Stimulated activated CD4-positive, alpha-beta T cell treated with anti-CD3 and anti-CD28 coated beads, TNF-alpha, amount 100 ng/mL, for 48 hours (primary cell): ENCODE results near the gene CYP2B6.
"Not testable (repeated sequence)": the region's sequence is repeated elsewhere in the genome, so short reads cannot be mapped to it uniquely, and the experiment has no call there.

Experiments used
- DNase-seq, 3 donors: peaks; one replicate each; pipeline ENCODE4 v3.0.0-alpha.2; 2020; ENCODE audit warnings: low read depth in 3 of 3

The CYP2B6 gene

DNA sequence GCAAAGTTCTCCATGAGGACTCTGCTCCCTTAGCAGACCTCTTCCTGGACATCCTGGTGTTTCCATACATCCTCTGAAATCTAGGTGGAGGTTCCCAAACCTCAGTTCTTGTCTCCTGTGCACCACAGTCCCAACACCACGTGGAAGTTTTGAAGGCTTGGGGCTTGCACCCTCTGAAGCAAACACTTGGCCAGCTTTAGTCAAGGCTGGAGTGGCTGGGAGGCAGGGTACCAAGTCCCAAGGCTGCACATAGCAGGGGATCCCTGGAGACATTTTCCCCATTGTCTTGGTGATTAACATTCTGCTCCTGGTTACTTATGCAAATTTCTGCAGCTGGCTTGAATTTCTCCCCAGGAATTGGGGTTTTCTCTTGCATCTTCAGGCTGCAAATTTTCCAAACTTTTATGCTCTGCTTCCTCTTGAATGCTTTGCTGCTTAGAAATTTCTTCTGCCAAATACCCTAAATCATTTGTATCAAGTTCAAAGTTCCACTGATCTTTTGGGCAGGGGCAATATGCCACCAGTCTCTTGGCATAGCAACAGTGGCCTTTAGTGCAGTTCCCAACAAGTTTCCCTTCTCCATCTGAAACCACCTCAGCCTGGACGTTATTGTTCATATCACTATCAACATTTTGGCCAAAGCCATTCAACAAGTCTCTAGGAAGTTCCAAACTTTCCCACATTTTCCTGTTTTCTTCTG, 10.2 kb upstream of the CYP2B6 start:
- DNase-seq: not testable (repeated sequence)

DNA sequence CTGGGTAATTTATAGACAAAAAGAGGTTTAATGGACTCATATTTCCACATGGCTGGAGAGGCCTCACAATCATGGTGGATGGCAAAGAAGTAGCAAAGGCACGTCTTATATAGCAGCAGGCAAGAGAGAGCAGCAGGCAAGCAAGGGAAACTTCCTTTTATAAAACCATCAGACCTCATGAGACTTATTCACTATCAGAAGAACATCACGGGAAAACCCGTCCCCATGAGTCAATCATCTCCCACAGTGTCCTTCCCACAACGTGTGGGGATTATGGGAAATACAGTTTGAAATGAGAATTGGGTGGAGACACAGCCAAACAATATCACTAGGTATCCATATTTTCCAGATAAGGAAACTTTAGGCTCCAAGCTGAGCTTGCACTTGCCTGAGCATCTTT, 9.5 kb upstream of the CYP2B6 start:
- no peak for DNase-seq

GRCh38 chr19:40982594-40983101, 8.4 kb upstream of the CYP2B6 start:
- DNase-seq: no peak

- no peak for DNase-seq
Measured at GRCh38 chr19:40989453-40989852, 1.6 kb upstream of the CYP2B6 start.

GRCh38 chr19:40995355-40995754, 4.3 kb downstream of the CYP2B6 start:
- DNase-seq: no peak

DNA sequence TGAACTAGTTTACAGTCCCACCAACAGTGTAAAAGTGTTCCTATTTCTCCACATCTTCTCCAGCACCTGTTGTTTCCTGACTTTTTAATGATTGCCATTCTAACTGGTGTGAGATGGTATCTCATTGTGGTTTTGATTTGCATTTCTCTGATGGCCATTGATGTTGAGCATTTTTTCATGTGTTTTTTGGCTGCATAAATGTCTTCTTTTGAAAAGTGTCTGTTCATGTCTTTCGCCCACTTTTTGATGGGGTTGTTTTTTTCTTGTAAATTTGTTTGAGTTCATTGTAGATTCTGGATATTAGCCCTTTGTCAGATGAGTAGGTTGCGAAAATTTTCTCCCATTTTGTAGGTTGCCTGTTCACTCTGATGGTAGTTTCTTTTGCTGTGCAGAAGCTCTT, 7.9 kb downstream of the CYP2B6 start:
- not testable (repeated sequence) for DNase-seq

- DNase-seq: no peak
Measured at GRCh38 chr19:41000310-41000737, 9.2 kb downstream of the CYP2B6 start.

DNA sequence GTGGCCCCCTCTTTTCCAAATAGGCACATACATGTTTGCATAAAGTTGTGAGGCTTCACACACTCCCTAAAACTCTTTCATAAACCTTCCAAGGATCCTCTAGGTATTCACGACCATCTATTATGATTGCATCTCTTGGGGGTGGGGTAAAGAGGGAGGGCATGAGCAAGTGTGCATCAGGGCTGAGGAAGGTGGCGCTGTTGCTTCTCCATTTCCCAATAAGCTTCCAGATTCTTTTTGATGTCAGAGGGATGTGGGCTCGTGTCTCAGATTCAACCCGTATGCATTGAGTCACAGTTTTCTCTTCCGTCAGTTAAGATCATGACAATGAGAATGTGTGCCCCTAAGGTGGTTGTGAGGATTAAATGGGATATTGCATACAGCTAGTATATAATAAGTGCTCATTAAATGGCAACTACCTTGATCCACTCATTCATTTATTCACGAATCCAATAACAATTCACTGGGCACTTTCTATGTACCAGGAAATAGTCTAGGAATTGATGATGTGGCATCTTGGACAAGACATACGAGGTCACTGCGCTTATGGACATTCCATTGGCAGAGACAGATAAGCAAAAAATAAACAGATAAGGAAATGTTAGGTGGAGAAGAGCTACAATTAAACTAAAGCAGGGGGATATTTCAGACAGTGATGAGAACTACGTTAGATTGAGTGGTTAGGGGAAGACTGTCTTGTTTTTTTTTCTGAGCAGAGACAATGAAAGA, 10.3 kb downstream of the CYP2B6 start:
- no peak for DNase-seq

DNA sequence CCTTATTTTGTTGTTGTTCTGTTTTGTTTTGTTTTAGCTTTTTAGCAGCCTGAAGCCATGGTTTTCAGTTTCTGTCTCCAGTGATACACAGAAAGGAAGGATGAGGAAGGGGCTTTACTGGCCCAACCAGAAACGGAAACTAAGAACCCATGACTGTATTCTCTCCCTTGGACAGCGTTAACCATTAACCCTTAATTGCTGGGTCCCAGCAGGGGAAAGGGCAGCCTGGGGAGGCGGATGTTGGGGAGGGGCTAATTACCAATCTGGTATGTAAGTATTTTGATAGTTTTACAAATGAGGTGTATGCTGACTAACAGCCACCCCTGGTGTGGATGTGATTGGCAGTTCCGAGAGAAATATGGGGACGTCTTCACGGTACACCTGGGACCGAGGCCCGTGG, 12.6 kb downstream of the CYP2B6 start:
- DNase-seq: not testable (repeated sequence)

GRCh38 chr19:41009700-41010235, 18.7 kb downstream of the CYP2B6 start:
- DNase-seq: no peak

DNA sequence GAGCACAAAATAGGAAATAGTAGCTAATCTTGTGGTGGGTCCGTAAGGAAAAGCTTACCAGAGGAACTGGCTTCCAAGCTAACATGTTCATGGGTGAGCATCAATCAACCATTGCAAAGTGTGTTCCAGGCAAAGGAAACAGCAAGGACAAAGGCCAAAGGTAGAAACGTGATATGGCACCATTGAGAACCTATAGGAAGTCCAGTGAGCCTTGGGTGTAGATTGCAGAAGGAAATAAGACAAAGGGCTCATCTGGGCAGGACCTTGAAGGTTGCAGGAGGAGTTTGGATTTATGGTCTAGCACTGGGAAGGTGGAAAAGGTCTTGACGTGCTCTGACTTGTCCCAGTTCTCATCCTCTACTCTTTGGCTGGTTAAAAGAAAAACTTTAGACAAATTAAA, 22.3 kb downstream of the CYP2B6 start:
- no peak for DNase-seq

- DNase-seq: no peak
Measured at GRCh38 chr19:41014643-41015042, 23.6 kb downstream of the CYP2B6 start.

DNA sequence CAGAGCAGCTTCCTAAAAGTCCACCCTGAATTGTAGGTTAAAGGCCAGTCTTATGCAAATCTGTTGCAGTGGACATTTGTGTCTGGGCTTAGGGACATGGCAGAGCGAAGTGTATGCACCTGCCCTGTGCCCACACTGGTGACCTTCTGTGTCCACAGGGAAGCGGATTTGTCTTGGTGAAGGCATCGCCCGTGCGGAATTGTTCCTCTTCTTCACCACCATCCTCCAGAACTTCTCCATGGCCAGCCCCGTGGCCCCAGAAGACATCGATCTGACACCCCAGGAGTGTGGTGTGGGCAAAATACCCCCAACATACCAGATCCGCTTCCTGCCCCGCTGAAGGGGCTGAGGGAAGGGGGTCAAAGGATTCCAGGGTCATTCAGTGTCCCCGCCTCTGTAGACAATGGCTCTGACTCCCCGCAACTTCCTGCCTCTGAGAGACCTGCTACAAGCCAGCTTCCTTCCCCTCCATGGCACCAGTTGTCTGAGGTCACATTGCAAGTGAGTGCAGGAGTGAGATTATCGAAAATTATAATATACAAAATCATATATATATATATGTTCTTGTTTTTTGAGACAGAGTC, 25.5 kb downstream of the CYP2B6 start:
- no peak for DNase-seq

GRCh38 chr19:41018736-41019290, 27.7 kb downstream of the CYP2B6 start:
- DNase-seq: no peak

- DNase-seq: no peak
Measured at GRCh38 chr19:41019346-41019745, 28.3 kb downstream of the CYP2B6 start.

- DNase-seq: no peak
Measured at GRCh38 chr19:41023193-41023592, 32.1 kb downstream of the CYP2B6 start.

DNA sequence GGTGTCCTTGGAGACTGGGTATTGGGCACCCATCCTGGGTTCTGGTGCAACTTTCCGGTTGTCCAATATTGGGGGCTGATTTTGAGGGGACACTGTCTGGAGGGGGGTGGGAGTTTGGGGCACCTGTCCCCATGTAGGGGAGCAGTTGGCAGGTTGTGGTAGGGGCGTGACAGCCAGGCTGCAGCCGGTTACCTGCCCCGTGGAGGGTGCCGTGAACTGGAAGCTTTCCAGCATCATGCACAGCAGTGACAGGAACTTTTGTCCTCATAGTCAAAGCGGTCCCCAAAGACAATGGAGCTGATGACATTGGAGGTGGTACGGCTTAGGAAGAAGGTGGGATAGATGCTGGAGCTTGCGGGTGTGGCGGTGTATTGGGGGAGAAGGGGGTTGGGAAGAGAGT, 34.3 kb downstream of the CYP2B6 start:
- DNase-seq: no peak

- DNase-seq: no peak
Measured at GRCh38 chr19:41025871-41026270, 34.8 kb downstream of the CYP2B6 start.

DNA sequence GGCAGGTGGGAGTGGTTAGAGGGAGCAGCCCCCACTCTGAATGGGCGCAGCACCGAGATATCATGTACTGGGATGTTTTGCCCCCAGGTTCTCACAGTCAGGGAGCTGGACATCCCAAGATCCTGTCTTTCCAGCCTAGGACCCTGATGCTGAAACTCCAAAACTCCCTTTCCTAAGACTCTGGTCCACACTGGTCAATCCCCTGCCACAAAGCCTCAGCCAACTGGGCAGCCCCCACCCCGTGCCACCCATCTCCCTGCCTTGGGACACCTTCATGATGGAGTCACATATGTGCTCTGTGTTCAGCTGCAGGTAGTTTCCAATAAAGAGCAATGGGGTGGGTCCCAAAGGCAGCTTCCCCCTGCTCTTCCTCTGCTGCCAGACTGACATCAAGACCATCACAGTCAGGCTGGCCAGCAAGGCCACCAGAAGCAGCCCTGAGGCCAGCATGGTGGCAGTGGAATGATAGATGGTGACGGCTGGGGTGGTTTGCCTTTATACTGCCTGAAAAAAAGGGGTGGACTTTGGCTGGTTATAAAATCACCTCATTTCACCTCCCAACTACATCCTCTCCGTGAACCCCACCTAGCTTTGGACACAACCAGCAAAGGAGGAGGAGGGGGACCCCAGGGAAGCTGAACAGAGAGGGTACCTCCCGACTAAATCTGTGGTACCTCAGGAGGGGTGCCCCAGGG, 36.3 kb downstream of the CYP2B6 start:
- no peak for DNase-seq

DNA sequence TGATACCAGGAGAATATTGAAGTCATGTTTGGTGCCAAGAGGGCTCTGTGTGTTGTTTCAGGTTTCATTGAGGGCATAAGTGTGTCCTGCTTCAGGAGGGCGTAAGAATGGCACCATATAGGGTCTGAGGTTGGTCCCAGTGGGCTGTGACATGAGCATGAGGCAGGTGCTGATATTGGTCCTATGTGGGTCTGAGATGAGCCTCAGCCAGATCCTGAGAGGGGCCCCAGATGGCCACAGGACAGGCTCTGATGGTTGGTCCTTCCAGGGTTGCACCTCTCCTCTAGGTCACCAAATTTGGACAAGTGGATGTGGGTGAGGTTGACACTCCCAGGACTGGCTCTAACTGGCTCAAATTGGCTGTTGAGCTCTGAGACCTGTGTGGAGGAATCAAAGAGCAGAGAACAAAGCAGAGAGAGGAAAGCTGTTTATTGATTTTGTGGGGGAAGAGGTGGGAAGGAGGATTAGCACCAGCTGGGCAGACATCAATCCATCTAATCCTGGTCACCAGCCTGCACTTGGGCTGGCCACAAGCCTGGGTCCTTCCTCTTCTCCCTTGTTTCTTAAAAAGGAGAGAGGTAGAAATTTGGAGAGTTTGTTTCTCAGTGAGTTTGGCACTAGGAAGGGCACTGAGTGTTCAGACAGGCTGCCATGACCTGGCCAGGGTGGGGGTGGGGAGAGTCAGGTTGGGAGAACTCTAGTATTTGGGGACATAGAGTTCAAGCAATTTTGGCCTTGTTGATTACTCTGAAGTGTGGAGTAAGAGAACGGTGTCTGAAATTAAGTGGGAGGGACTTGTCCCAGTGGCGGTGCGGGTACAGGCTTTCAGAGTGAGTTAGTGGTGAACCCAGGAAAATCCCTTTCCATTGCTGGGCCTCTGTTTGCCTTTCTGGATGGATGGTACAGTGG, 38.7 kb downstream of the CYP2B6 start:
- DNase-seq: no peak

- no peak for DNase-seq
Measured at GRCh38 chr19:41030651-41031050, 39.6 kb downstream of the CYP2B6 start.
